ENCODE measurements around the gene R3HDM1.

- TF ChIP-seq CTCF (IDR thresholded peaks at IDR 0.05), result no peak
- no peak for TF ChIP-seq SIN3A (IDR thresholded peaks at IDR 0.05; ENCODE audit: borderline replicate concordance, insufficient read depth, low read depth, low read length)
- TF ChIP-seq POLR2AphosphoS5 (IDR thresholded peaks at IDR 0.05; ENCODE audit: low read depth, low read length), result no peak
These were observed 212.6 kb downstream of the R3HDM1 start for GRCh38 chr2:135743860-135744259.

Measured in Panc1 (cell line).